PFSK-1 (cell line): Measurements from ENCODE around the gene SYVN1.

Experiments
- POLR2AphosphoS5 ChIP-seq: IDR thresholded peaks from 2 replicates; pipeline ENCODE4 v1.6.1; 2012; ENCODE audit warnings: low read depth, mild to moderate bottlenecking, control low read depth, low read length, moderate library complexity
- SIN3A ChIP-seq: IDR thresholded peaks from 2 replicates; pipeline ENCODE4 v1.6.1; 2012; ENCODE audit warnings: mild to moderate bottlenecking, low read length, moderate library complexity, borderline replicate concordance; ENCODE audit not compliant: insufficient read depth
- TF ChIP-seq, protein P1 (sequence below), 2 experiments: IDR thresholded peaks; 2 replicates each; pipeline versions ENCODE4 v1.6.1 to v1.8.0; 2011 to 2012; ENCODE audit warnings: low read depth in 2 of 2, low read length in 2 of 2, control low read depth in 1 of 2, inconsistent platforms in 1 of 2, mild to moderate bottlenecking in 1 of 2, moderate library complexity in 1 of 2; ENCODE audit not compliant: insufficient read depth in 1 of 2

- TF ChIP-seq POLR2AphosphoS5 = no peak
- no peak for TF ChIP-seq SIN3A
- TF ChIP-seq, protein P1, sequence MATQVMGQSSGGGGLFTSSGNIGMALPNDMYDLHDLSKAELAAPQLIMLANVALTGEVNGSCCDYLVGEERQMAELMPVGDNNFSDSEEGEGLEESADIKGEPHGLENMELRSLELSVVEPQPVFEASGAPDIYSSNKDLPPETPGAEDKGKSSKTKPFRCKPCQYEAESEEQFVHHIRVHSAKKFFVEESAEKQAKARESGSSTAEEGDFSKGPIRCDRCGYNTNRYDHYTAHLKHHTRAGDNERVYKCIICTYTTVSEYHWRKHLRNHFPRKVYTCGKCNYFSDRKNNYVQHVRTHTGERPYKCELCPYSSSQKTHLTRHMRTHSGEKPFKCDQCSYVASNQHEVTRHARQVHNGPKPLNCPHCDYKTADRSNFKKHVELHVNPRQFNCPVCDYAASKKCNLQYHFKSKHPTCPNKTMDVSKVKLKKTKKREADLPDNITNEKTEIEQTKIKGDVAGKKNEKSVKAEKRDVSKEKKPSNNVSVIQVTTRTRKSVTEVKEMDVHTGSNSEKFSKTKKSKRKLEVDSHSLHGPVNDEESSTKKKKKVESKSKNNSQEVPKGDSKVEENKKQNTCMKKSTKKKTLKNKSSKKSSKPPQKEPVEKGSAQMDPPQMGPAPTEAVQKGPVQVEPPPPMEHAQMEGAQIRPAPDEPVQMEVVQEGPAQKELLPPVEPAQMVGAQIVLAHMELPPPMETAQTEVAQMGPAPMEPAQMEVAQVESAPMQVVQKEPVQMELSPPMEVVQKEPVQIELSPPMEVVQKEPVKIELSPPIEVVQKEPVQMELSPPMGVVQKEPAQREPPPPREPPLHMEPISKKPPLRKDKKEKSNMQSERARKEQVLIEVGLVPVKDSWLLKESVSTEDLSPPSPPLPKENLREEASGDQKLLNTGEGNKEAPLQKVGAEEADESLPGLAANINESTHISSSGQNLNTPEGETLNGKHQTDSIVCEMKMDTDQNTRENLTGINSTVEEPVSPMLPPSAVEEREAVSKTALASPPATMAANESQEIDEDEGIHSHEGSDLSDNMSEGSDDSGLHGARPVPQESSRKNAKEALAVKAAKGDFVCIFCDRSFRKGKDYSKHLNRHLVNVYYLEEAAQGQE (IDR thresholded peaks at IDR 0.05; ENCODE audit: insufficient read depth in 1 of 2, low read depth in 2 of 2, low read length in 2 of 2) = no peak
These were observed 13.5 kb downstream of the SYVN1 start for GRCh38 chr11:65120831-65121230.
